GM23248 (cell line): Measurements from ENCODE around the gene GPX6. TPM values are rescaled to one million over a fixed set of nuclear protein-coding genes. Genes with fewer than 3 reads are reported as not detected.
A peak's percentile ranks its signal among the peaks of the same experiment; 100 is the strongest.

Source experiments
- DNase-seq: peaks from one replicate; pipeline ENCODE4 v3.0.0-alpha.2; 2015
- H2AFZ ChIP-seq: fragments of 200-600 bp; sonication (generic); 2 replicates; pipeline ENCODE4 v1.6.1; 2016; ENCODE audit warnings: antibody characterized with exemption
- H3F3A ChIP-seq: fragments of 200-600 bp; sonication (generic); 2 replicates; pipeline ENCODE4 v1.6.1; 2016; ENCODE audit warnings: mild to moderate bottlenecking, antibody characterized with exemption, mixed run types; ENCODE audit not compliant: insufficient read depth
- H3K27ac ChIP-seq: fragments of 200-600 bp; sonication (generic); 2 replicates; pipeline ENCODE4 v1.5.1; 2016; ENCODE audit warnings: mild to moderate bottlenecking
- H3K27me3 ChIP-seq: fragments of 200-600 bp; sonication (generic); replicated peaks from 2 replicates; pipeline ENCODE4 v1.6.1; 2016; ENCODE audit warnings: mild to moderate bottlenecking; ENCODE audit not compliant: insufficient read depth
- H3K36me3 ChIP-seq: fragments of 200-600 bp; sonication (generic); 2 replicates; pipeline ENCODE4 v1.6.1; 2016; ENCODE audit warnings: low read depth, mild to moderate bottlenecking
- H3K4me1 ChIP-seq: fragments of 200-600 bp; sonication (generic); 2 replicates; pipeline ENCODE4 v1.6.1; 2016; ENCODE audit warnings: mild to moderate bottlenecking; ENCODE audit not compliant: insufficient read depth
- H3K4me2 ChIP-seq: fragments of 200-600 bp; sonication (generic); one replicate; pipeline ENCODE4 v1.6.1; 2016; ENCODE audit warnings: mild to moderate bottlenecking; ENCODE audit not compliant: unreplicated experiment
- H3K4me3 ChIP-seq: fragments of 200-600 bp; sonication (generic); 2 replicates; pipeline ENCODE4 v1.5.1; 2016; ENCODE audit warnings: mild to moderate bottlenecking
- H3K79me2 ChIP-seq: fragments of 200-600 bp; sonication (generic); 2 replicates; pipeline ENCODE4 v1.6.1; 2016; ENCODE audit warnings: mild to moderate bottlenecking; ENCODE audit not compliant: insufficient read depth
- H3K9ac ChIP-seq: fragments of 200-600 bp; sonication (generic); 2 replicates; pipeline ENCODE4 v1.6.1; 2016; ENCODE audit warnings: mild to moderate bottlenecking
- H3K9me2 ChIP-seq: fragments of 200-600 bp; sonication (generic); 2 replicates; pipeline ENCODE4 v1.6.1; 2016; ENCODE audit warnings: mixed run types, mild to moderate bottlenecking, moderate library complexity; ENCODE audit not compliant: insufficient read depth
- H3K9me3 ChIP-seq: fragments of 200-600 bp; sonication (generic); one replicate; pipeline ENCODE4 v1.6.1; 2017; ENCODE audit warnings: low read depth
- H4K20me1 ChIP-seq: fragments of 200-600 bp; sonication (generic); 2 replicates; pipeline ENCODE4 v1.6.0; 2016; ENCODE audit not compliant: insufficient read depth
- EZH2 ChIP-seq: fragments of 200-600 bp; sonication (generic); IDR thresholded peaks from 2 replicates; pipeline ENCODE4 v1.6.1; 2018; ENCODE audit warnings: antibody characterized with exemption, mild to moderate bottlenecking; ENCODE audit not compliant: insufficient read depth, poor library complexity, severe bottlenecking
- EZH2phosphoT487 ChIP-seq: fragments of 200-600 bp; sonication (generic); IDR thresholded peaks from 2 replicates; pipeline ENCODE4 v1.6.1; 2018; ENCODE audit warnings: antibody characterized with exemption, moderate library complexity, mild to moderate bottlenecking, low read depth; ENCODE audit not compliant: insufficient read depth
- WGBS, 2 experiments: methylation state at CpG; one replicate each; pipeline ENCODE4 v1.1.6; 2015 to 2017; ENCODE audit warnings: low lambda C conversion rate in 2 of 2, low coverage in 1 of 2; ENCODE audit errors: missing lambda C conversion rate in 2 of 2; 5-methylcytosine and 5-hydroxymethylcytosine counted together
- in situ Hi-C: fragments of 300-500 bp; cut with MboI; formaldehyde crosslinking; loops from 2 replicates; pipeline ENCODE4 v1.15.0; 2020
- polyA plus RNA-seq: library from polyadenylated mRNA; unstranded; fragments of >200 nt; fragmentation: Nextera tagmentation; extraction: Ambion mirVana; gene quantifications from 2 replicates; pipeline ENCODE4 v1.2.1, GENCODE V29; 2016
- total RNA-seq: library from RNA; depleted of rRNA; stranded (reverse); fragments of >200 nt; shearing (Covaris generic); gene quantifications from 2 replicates; pipeline ENCODE4 v1.2.3, GENCODE V29; 2014

Gene GPX6
- total and polyA plus RNA-seq, 2 experiments from 2014 or later = not detected

DNA sequence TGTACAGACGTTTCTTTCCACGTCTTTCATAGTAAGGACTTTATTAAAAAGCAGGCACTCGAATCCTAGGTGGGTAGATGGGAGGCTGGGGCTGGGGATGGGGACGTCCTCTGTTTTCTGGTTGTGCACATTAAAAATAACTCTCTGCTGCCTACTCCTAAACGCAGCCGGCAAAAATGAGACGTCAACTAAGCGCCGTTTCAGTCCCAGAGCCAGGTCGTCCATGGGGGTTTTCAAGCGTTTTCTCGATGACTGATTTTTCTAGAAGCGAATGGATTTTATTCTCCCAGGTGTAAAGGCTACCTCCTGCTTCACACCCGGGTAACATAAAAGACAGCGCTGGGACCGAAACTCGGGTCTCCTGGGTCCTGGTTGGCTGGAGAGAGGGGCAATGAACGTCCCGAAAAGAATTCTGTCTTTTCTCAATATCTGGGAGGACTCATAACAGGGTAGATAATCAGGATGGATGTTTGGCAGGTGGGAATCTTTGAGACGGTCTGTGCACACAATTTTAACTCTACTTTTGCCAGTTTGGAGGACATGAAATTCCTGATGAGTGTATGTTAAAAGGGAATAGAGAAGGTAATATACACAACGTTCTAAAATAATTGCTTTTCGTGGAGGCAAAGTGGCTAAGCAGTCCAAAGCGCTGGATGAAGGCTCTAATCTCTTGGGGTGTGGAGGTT, 25.2 kb downstream of the GPX6 start:
- Histone ChIP-seq H3K4me3 (peak overlapping the region; percentile 88), H3K4me2 (peak overlapping the region; percentile 88), H4K20me1 (no peaks in the 10 kb centered on the region), H3K27ac (no peak overlapping the region), H3F3A (no peaks in the 10 kb centered on the region; the same call in 1 of the 2 replicates), H3K4me1 (no peaks in the 10 kb centered on the region), H3K36me3 (no peaks in the 10 kb centered on the region), H3K9ac (peak overlapping the region; percentile 79), H3K79me2 (no peaks in the 10 kb centered on the region), H3K9me2 (no peaks in the 10 kb centered on the region), H3K27me3 (peaks cover 4% of the 10 kb centered on the region; the same call in 1 of the 2 replicates), H3K9me3 (no peaks in the 10 kb centered on the region), H2AFZ (peak overlapping the region; percentile 98)
- WGBS, 2 experiments = 7% methylated on average over 23 of the region's 23 CpGs
- in situ Hi-C loops = no loop called here
- TF ChIP-seq EZH2phosphoT487 (no peak), EZH2 (no peak)
- peak; percentile 56 for DNase-seq

DNA sequence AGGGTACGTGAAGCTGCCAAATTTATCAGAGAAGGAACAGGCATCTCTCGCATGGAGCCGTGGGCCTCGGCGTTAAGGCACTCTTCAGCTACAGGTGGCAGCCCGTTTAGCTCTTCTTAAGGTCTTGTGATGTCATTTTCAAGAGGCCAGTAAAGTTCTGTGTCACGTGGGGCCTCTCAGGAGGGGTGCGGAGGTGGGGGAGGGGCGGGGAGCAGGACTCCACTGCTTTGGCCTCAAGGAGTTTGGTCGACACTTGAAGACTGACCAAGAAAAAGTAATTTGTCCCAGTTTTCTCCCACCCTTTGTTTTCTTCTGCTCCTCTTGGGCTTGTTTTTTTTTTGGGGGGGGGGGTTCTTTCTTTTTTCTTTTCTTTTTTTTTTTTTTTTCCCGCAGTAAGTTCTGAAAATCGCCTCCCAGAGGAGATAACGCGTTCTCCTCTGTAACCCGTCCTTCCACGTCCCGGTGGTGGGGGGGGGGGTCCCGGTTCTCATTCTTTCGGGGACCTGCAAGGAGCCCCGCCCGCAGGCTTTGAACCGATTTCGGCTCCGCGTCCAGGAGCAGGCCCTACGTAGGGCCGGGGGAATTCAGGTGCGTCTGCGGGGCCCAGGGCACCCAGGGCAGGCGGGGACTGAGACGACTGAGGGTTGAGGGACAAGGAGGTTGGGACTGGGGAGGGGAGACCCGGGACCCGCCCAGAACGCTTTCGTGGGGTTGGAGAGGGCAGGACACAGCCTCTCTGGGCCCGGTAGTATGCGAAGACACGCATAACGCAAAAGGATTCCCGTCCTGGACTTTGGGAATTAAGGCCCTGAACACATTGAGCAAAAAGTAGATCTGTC, 26.0 kb downstream of the GPX6 start:
- H3K27me3 ChIP-seq = peaks cover 4% of the 10 kb centered on the region; the same call in 1 of the 2 replicates
- peak overlapping the region; percentile 88 for H3K4me2 ChIP-seq
- H3K9ac ChIP-seq = peak overlapping the region; percentile 79
- in situ Hi-C loops = no loop called here
- no peak for TF ChIP-seq EZH2
- TF ChIP-seq EZH2phosphoT487 = no peak
- 4 to 8% methylated on average over 33 to 40 of the region's 40 CpGs for WGBS, 2 experiments
- H2AFZ ChIP-seq = peak overlapping the region; percentile 98
- no peaks in the 10 kb centered on the region for H3K79me2 ChIP-seq
- peak; percentile 75 for DNase-seq
- no peaks in the 10 kb centered on the region for H3K9me3 ChIP-seq
- no peaks in the 10 kb centered on the region for H3K9me2 ChIP-seq
- H3K36me3 ChIP-seq = no peaks in the 10 kb centered on the region
- H3K4me3 ChIP-seq = peak overlapping the region; percentile 88
- H3K27ac ChIP-seq = no peak overlapping the region
- no peaks in the 10 kb centered on the region; the same call in 1 of the 2 replicates for H3F3A ChIP-seq
- no peaks in the 10 kb centered on the region for H4K20me1 ChIP-seq
- H3K4me1 ChIP-seq = no peaks in the 10 kb centered on the region

DNA sequence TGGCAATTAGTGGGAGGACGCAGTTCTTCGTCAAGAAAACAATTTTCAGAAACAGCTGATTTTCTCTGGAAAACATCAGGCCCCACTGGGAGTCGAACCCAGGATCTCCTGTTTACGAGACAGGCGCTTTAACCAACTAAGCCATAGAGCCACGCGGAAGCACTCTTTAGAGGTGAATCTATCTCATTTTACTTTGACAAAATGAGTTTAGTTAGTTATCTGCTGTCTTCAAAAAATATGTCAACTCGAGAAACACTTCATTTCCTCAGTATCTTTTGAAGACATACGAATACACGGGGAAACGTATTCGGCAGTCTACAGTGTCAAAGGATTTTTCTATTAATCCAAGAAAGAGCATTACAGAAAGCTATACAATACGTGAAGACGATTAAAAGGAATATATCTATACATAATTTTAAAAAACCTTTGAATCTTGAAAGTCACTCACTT, 26.7 kb downstream of the GPX6 start:
- Histone ChIP-seq H3K79me2 (no peaks in the 10 kb centered on the region), H3F3A (no peaks in the 10 kb centered on the region; the same call in 1 of the 2 replicates), H3K9me3 (no peaks in the 10 kb centered on the region), H3K27me3 (peaks cover under 1% of the 10 kb centered on the region; the same call in 1 of the 2 replicates), H3K9me2 (no peaks in the 10 kb centered on the region), H3K4me3 (peak overlapping the region; percentile 88), H3K9ac (peak overlapping the region; percentile 79; the same call in 1 of the 2 replicates), H3K4me1 (no peaks in the 10 kb centered on the region), H2AFZ (peak overlapping the region; percentile 98), H3K36me3 (no peaks in the 10 kb centered on the region), H4K20me1 (no peaks in the 10 kb centered on the region), H3K4me2 (peak overlapping the region; percentile 88), H3K27ac (no peak overlapping the region)
- in situ Hi-C loops = no loop called here
- 20 to 22% methylated on average over 14 of the region's 14 CpGs for WGBS, 2 experiments
- TF ChIP-seq EZH2 = no peak
- no peak for TF ChIP-seq EZH2phosphoT487
- DNase-seq = peak; percentile 65

DNA sequence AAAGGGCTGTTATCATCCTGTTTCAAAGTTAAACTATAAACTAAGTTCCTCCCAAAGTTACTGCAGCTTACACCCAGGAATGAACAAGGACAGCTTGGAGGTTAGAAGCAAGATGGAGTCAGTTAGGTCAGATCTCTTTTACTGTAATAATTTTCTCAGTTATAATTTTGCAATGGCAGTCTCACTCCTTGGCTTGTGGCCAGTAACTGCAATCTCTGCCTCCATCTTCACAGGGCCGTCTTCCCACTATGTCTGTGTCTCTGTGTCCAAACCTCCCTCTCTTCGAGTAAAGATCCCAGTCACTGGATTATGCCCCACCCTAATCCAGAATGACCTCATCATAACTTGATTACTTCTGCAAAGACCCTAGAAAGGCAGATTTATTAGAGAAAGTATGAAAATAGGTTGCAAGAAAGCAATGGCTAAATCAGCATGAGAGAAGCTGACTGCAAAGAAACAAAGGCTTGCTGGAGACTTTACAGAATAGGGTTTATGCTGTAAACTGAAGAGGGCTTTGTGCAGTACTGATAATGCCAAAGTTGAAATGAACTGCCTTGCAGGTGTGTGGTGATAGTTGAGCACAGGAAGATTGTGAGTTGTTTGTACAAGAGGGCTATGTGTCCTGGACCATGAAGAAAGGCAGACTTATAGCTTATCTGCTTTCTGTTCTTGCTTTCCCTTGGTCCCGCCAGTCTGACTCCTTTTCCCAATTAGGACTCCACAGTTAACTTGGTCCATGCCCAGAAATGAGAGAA, 28.4 kb downstream of the GPX6 start:
- Histone ChIP-seq H3F3A (no peaks in the 10 kb centered on the region; the same call in 1 of the 2 replicates), H4K20me1 (no peaks in the 10 kb centered on the region), H3K4me2 (no peak overlapping the region), H3K36me3 (no peaks in the 10 kb centered on the region), H2AFZ (no peak overlapping the region), H3K9ac (no peak overlapping the region), H3K4me1 (no peaks in the 10 kb centered on the region), H3K27me3 (0 out of 2 replicates have a peak, but pooled peaks cover 9% of the 10 kb centered on the region), H3K9me3 (no peaks in the 10 kb centered on the region), H3K9me2 (no peaks in the 10 kb centered on the region), H3K4me3 (no peak overlapping the region), H3K79me2 (no peaks in the 10 kb centered on the region), H3K27ac (no peak overlapping the region)
- TF ChIP-seq EZH2phosphoT487 (no peak), EZH2 (no peak)
- no peak for DNase-seq
- 20 to 25% methylated on average over 3 of the region's 3 CpGs for WGBS, 2 experiments
- in situ Hi-C loops = no loop called here
